Measurements from ENCODE around the gene ATF2.

- TF ChIP-seq REST (IDR thresholded peaks at IDR 0.05; ENCODE audit: insufficient read depth in 1 of 2, low read depth in 2 of 2, low read length in 2 of 2) (no peak), TAF1 (IDR thresholded peaks at IDR 0.05; ENCODE audit: borderline replicate concordance, insufficient read depth, low read length) (no peak), FOXP2 (optimal IDR thresholded peaks at IDR 0.05; ENCODE audit: borderline replicate concordance, extremely low read depth, extremely low read length, insufficient read depth) (no peak), POLR2AphosphoS5 (IDR thresholded peaks at IDR 0.05; ENCODE audit: low read depth, low read length) (no peak), SIN3A (IDR thresholded peaks at IDR 0.05; ENCODE audit: borderline replicate concordance, insufficient read depth, low read length) (no peak)
Observed at GRCh38 chr2:175076272-175076671, 91.7 kb downstream of the ATF2 start.

Measured in PFSK-1 (cell line).